SJSA1 (cell line): ENCODE results near the gene MRPS27. TPM values are rescaled to one million over a fixed set of nuclear protein-coding genes. Genes with fewer than 3 reads are reported as not detected.

Experiments
- DNase-seq, 2 experiments: peaks; one replicate each; pipeline ENCODE4 v3.0.0-alpha.2; 2015 to 2020; ENCODE audit warnings: low spot score in 2 of 2, low read depth in 1 of 2
- H3K27ac ChIP-seq: fragments of 250-450 bp; sonication (Bioruptor Pico); 2 replicates; pipeline ENCODE4 v1.5.1; 2020; ENCODE audit warnings: mild to moderate bottlenecking, moderate library complexity
- H3K27me3 ChIP-seq: fragments of 250-450 bp; sonication (Bioruptor Pico); replicated peaks from 2 replicates; pipeline ENCODE4 v1.5.1; 2020; ENCODE audit warnings: mild to moderate bottlenecking, moderate library complexity
- H3K36me3 ChIP-seq: fragments of 250-450 bp; sonication (Bioruptor Pico); 2 replicates; pipeline ENCODE4 v1.5.1; 2020; ENCODE audit warnings: mild to moderate bottlenecking
- H3K4me1 ChIP-seq: fragments of 250-450 bp; sonication (Bioruptor Pico); replicated peaks from 2 replicates; pipeline ENCODE4 v1.6.1; 2021; ENCODE audit warnings: mild to moderate bottlenecking
- H3K4me3 ChIP-seq: fragments of 250-450 bp; sonication (Bioruptor Pico); 2 replicates; pipeline ENCODE4 v1.5.1; 2020; ENCODE audit warnings: mild to moderate bottlenecking
- H3K9me3 ChIP-seq: fragments of 250-450 bp; sonication (Bioruptor Pico); replicated peaks from 2 replicates; pipeline ENCODE4 v1.5.1; 2020; ENCODE audit warnings: mild to moderate bottlenecking
- total RNA-seq: library from RNA; depleted of rRNA; stranded (reverse); fragments of >200 nt; shearing (Covaris generic); gene quantifications from 2 replicates; pipeline ENCODE4 v1.2.3, GENCODE V29; 2014

The MRPS27 gene
- total RNA-seq, 1 experiment from 2014 or later: 57.3 TPM

- DNase-seq: no peak
- Histone ChIP-seq H3K27ac (no peak overlapping the region), H3K36me3 (peaks cover 89% of the 10 kb centered on the region)
Observed at GRCh38 chr5:72222521-72222920, 97.5 kb downstream of the MRPS27 start.

GRCh38 chr5:72221541-72221940 lies 98.5 kb downstream of the MRPS27 start:
- DNase-seq: no peak
- H3K4me1 ChIP-seq: peaks cover 6% of the 10 kb centered on the region; the same call in 1 of the 2 replicates
- no peaks in the 10 kb centered on the region for H3K27me3 ChIP-seq
- no peak overlapping the region for H3K27ac ChIP-seq
- no peaks in the 10 kb centered on the region for H3K9me3 ChIP-seq
- H3K36me3 ChIP-seq: peaks cover 87% of the 10 kb centered on the region
- no peak overlapping the region for H3K4me3 ChIP-seq

More at GRCh38 chr5:72222521-72222920, 97.5 kb downstream of the MRPS27 start:
- H3K9me3 ChIP-seq: no peaks in the 10 kb centered on the region
- H3K27me3 ChIP-seq: no peaks in the 10 kb centered on the region
- H3K4me3 ChIP-seq: no peak overlapping the region
- peaks cover 6% of the 10 kb centered on the region; the same call in 1 of the 2 replicates for H3K4me1 ChIP-seq

- no peaks in the 10 kb centered on the region for H3K9me3 ChIP-seq
- H3K4me1 ChIP-seq: peaks cover 6% of the 10 kb centered on the region; the same call in 1 of the 2 replicates
- H3K36me3 ChIP-seq: peaks cover 83% of the 10 kb centered on the region
- H3K4me3 ChIP-seq: no peak overlapping the region
- no peak overlapping the region for H3K27ac ChIP-seq
- no peak for DNase-seq
- H3K27me3 ChIP-seq: no peaks in the 10 kb centered on the region
Observed at GRCh38 chr5:72221099-72221498, 98.9 kb downstream of the MRPS27 start.

- Histone ChIP-seq H3K4me1 (peaks cover 4% of the 10 kb centered on the region), H3K27ac (no peak overlapping the region), H3K27me3 (no peaks in the 10 kb centered on the region), H3K9me3 (no peaks in the 10 kb centered on the region), H3K4me3 (no peak overlapping the region), H3K36me3 (peaks cover 42% of the 10 kb centered on the region)
- no peak for DNase-seq
Observed at GRCh38 chr5:72216756-72217155, 103.3 kb downstream of the MRPS27 start.

- H3K36me3 ChIP-seq: peaks cover 19% of the 10 kb centered on the region
- H3K27ac ChIP-seq: no peak overlapping the region
- no peak for DNase-seq
Observed at GRCh38 chr5:72214168-72214567, 105.9 kb downstream of the MRPS27 start.

GRCh38 chr5:72213482-72213881 lies 106.6 kb downstream of the MRPS27 start:
- no peaks in the 10 kb centered on the region for H3K9me3 ChIP-seq
- DNase-seq: no peak
- H3K4me1 ChIP-seq: peaks cover 31% of the 10 kb centered on the region
- H3K27ac ChIP-seq: no peak overlapping the region
- H3K4me3 ChIP-seq: no peak overlapping the region
- no peaks in the 10 kb centered on the region for H3K27me3 ChIP-seq
- peaks cover 22% of the 10 kb centered on the region for H3K36me3 ChIP-seq

More at GRCh38 chr5:72214168-72214567, 105.9 kb downstream of the MRPS27 start:
- Histone ChIP-seq H3K4me3 (no peak overlapping the region), H3K27me3 (no peaks in the 10 kb centered on the region), H3K9me3 (no peaks in the 10 kb centered on the region), H3K4me1 (peaks cover 28% of the 10 kb centered on the region)

GRCh38 chr5:72212171-72212570 lies 107.9 kb downstream of the MRPS27 start:
- DNase-seq: no peak
- Histone ChIP-seq H3K4me1 (peaks cover 36% of the 10 kb centered on the region), H3K27me3 (no peaks in the 10 kb centered on the region), H3K27ac (no peak overlapping the region; the same call in 1 of the 2 replicates), H3K4me3 (no peak overlapping the region), H3K9me3 (no peaks in the 10 kb centered on the region), H3K36me3 (peaks cover 22% of the 10 kb centered on the region)

- no peaks in the 10 kb centered on the region for H3K27me3 ChIP-seq
- DNase-seq: peak; percentile 60 to 81
- no peaks in the 10 kb centered on the region for H3K9me3 ChIP-seq
- H3K4me1 ChIP-seq: peaks cover 39% of the 10 kb centered on the region
- H3K36me3 ChIP-seq: peaks cover 33% of the 10 kb centered on the region
- H3K27ac ChIP-seq: peak overlapping the region; percentile 72
- no peak overlapping the region for H3K4me3 ChIP-seq
Observed at GRCh38 chr5:72210888-72211678, 109.0 kb downstream of the MRPS27 start.

GRCh38 chr5:72209147-72210115 lies 110.6 kb downstream of the MRPS27 start:
- Histone ChIP-seq H3K9me3 (no peaks in the 10 kb centered on the region), H3K4me1 (peaks cover 55% of the 10 kb centered on the region), H3K36me3 (peaks cover 50% of the 10 kb centered on the region), H3K4me3 (no peak overlapping the region), H3K27me3 (no peaks in the 10 kb centered on the region), H3K27ac (peak overlapping the region; percentile 72; the same call in 1 of the 2 replicates)
- DNase-seq: no peak

GRCh38 chr5:72208324-72208926 lies 111.6 kb downstream of the MRPS27 start:
- Histone ChIP-seq H3K4me1 (peaks cover 65% of the 10 kb centered on the region), H3K27ac (no peak overlapping the region), H3K36me3 (peaks cover 60% of the 10 kb centered on the region), H3K9me3 (no peaks in the 10 kb centered on the region), H3K4me3 (no peak overlapping the region), H3K27me3 (no peaks in the 10 kb centered on the region)
- no peak for DNase-seq

GRCh38 chr5:72206994-72207393 lies 113.0 kb downstream of the MRPS27 start:
- peaks cover 75% of the 10 kb centered on the region for H3K4me1 ChIP-seq

GRCh38 chr5:72206160-72206559 lies 113.9 kb downstream of the MRPS27 start:
- H3K9me3 ChIP-seq: no peaks in the 10 kb centered on the region
- H3K27me3 ChIP-seq: no peaks in the 10 kb centered on the region
- H3K36me3 ChIP-seq: peaks cover 81% of the 10 kb centered on the region
- peaks cover 66% of the 10 kb centered on the region for H3K4me1 ChIP-seq
- H3K27ac ChIP-seq: peak overlapping the region; percentile 39; the same call in 1 of the 2 replicates
- no peak overlapping the region for H3K4me3 ChIP-seq
- no peak for DNase-seq

More at GRCh38 chr5:72206994-72207393, 113.0 kb downstream of the MRPS27 start:
- no peaks in the 10 kb centered on the region for H3K27me3 ChIP-seq
- H3K4me3 ChIP-seq: no peak overlapping the region
- H3K27ac ChIP-seq: no peak overlapping the region
- H3K36me3 ChIP-seq: peaks cover 72% of the 10 kb centered on the region
- H3K9me3 ChIP-seq: no peaks in the 10 kb centered on the region
- no peak for DNase-seq

- H3K4me3 ChIP-seq: no peak overlapping the region
- no peaks in the 10 kb centered on the region for H3K27me3 ChIP-seq
- peak in 1 of 2 experiments; percentile 57 for DNase-seq
- H3K9me3 ChIP-seq: no peaks in the 10 kb centered on the region
- H3K36me3 ChIP-seq: peaks cover 87% of the 10 kb centered on the region
- H3K27ac ChIP-seq: peak overlapping the region; percentile 39
- H3K4me1 ChIP-seq: peaks cover 60% of the 10 kb centered on the region
Observed at GRCh38 chr5:72205431-72206009, 114.5 kb downstream of the MRPS27 start.
